Aorta (tissue), 5 donors: ENCODE measurements around the gene VSX1. TPM values are rescaled to one million over a fixed set of nuclear protein-coding genes. Genes with fewer than 3 reads are reported as not detected.

Source experiments
- ATAC-seq: fragments of 200-7000 bp; cut with Tn5 transposase; one replicate; pipeline ENCODE4 v1.9.1; 2022; ENCODE audit warnings: moderate library complexity; ENCODE audit not compliant: low FRiP score
- DNase-seq, 2 donors: peaks; one replicate each; pipeline ENCODE4 v3.0.0-alpha.2; 2020
- H3K27ac ChIP-seq, 2 donors: one replicate each; pipeline ENCODE4 v1.5.1; 2013; ENCODE audit warnings: low read length in 2 of 2, mild to moderate bottlenecking in 2 of 2, moderate library complexity in 2 of 2, control low read depth in 1 of 2, inconsistent platforms in 1 of 2, low read depth in 1 of 2
- H3K27me3 ChIP-seq, 2 donors: one replicate each; pipeline ENCODE4 v1.6.1; 2013; ENCODE audit warnings: control low read depth in 1 of 2, low read length in 1 of 2, mild to moderate bottlenecking in 1 of 2, moderate library complexity in 1 of 2; ENCODE audit not compliant: insufficient read depth in 2 of 2, control insufficient read depth in 1 of 2
- H3K36me3 ChIP-seq, 2 donors: one replicate each; pipeline ENCODE4 v1.6.1; 2013; ENCODE audit warnings: control low read depth in 1 of 2, low read length in 1 of 2, mild to moderate bottlenecking in 1 of 2; ENCODE audit not compliant: insufficient read depth in 2 of 2, control insufficient read depth in 1 of 2
- H3K4me1 ChIP-seq, 2 donors: one replicate each; pipeline ENCODE4 v1.6.1; 2013; ENCODE audit warnings: low read length in 2 of 2, control low read depth in 1 of 2, mild to moderate bottlenecking in 1 of 2, moderate library complexity in 1 of 2; ENCODE audit not compliant: insufficient read depth in 2 of 2, control insufficient read depth in 1 of 2
- H3K4me3 ChIP-seq, 2 donors: one replicate each; pipeline ENCODE4 v1.5.1; 2013; ENCODE audit warnings: low read length in 2 of 2, control low read depth in 1 of 2, mild to moderate bottlenecking in 1 of 2
- H3K9me3 ChIP-seq: one replicate; pipeline ENCODE4 v1.6.1; 2013; ENCODE audit warnings: mild to moderate bottlenecking, low read length; ENCODE audit not compliant: control insufficient read depth
- WGBS, 2 donors: extraction: QIAGEN DNeasy Blood & Tissue Kit; methylation state at CpG; one replicate each; pipeline ENCODE4 v1.1.7; 2013; 5-methylcytosine and 5-hydroxymethylcytosine counted together
- intact Hi-C, 2 donors: fragments of 100-400 bp; cut with DNase I; formaldehyde crosslinking; loops; one replicate each; pipeline versions ENCODE4 v1.14.2 to v1.15.0; 2022
- long read RNA-seq, 2 donors: library from polyadenylated mRNA; unstranded; transcript quantifications; one replicate each; pipeline ENCODE4 v2.0.0, GENCODE V29; 2020 to 2021
- polyA plus RNA-seq, 2 donors: library from polyadenylated mRNA; stranded (reverse); fragments of 200-250 nt; gene quantifications; one replicate each; pipeline ENCODE4 v1.2.3, GENCODE V29; 2013
- total RNA-seq, 2 donors: library from RNA; stranded (reverse); fragmentation: NEBNext Ultra II Directional; extraction: Animal tissue kit (Norgen Biotek cat#: 25700); gene quantifications; one replicate each; pipeline ENCODE4 v1.2.1, GENCODE V29; 2021
- donor health status: healthy with polysubstance abuse.
- donor health status: Bipolar disorder and iron deficiency.
- donor health status: DM: no; HTN: no; CAD: no.
- donor health status: DM: no; HTN: no; CAD: no.
- donor health status: DM: yes; HTN: yes; CAD: no.

VSX1 gene
- total RNA-seq, result not detected
- polyA plus RNA-seq, result not detected
- long read RNA-seq, donor 1, result 0 reads
- long read RNA-seq, donor 2, result 0 reads

DNA sequence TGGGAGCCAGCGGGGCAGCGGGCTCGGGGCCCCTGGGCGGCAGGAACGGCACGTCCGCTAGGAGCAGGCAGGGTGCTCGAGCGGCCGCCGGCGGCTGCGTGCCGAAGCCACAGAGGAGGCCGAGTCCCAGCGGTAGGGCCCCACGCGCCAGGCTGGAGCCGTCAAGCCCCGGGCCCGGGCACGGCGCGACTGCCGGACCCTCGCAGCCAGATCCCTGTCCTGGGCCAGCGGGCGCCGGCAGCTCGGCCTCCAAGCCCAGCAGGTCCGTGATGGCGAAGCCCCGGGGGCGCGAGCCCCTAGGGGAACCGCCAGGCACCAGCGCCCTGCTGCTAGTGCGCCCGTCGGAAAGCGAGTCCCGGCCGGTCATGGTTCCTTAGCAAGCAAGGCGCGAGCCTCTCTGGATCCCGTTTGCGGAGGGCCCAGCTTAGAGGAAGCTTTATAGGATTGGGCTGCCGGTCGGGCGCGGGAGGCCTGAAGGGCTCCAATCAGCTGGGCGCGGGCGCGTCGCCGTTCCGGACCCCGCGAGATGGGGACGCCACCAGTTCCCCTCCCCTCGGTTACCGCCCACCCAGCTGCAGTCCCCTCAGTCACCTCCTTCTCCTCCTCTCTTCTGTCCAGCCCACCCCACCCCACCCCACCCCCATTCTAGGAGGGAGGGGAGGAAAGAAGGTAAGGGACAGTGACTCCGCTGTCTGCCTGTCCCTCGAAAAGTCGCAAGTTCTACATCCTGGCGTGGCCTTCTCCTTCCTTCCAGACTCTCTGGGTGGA lies at the start of gene VSX1:
VSX1 (minus strand) TSS at position 412 of the 768 bp plus-strand sequence; CDS start at position 367, 45 bp downstream.
- H3K36me3 ChIP-seq, result no peaks in the 10 kb centered on the region
- no peak within 1 kb of the TSS for H3K27ac ChIP-seq
- no peaks in the 10 kb centered on the region for H3K4me1 ChIP-seq
- H3K9me3 ChIP-seq, result no peaks in the 10 kb centered on the region
- ATAC-seq, result no peak
- WGBS, 2 donors, result 4 to 5% methylated on average over 54 to 67 of the region's 67 CpGs
- no peak within 1 kb of the TSS for H3K4me3 ChIP-seq
- H3K27me3 ChIP-seq, result peaks cover 0 to 3% of the 10 kb centered on the region in 2 donors
- intact Hi-C loops, result no loop called here
- DNase-seq, result no peak

DNA sequence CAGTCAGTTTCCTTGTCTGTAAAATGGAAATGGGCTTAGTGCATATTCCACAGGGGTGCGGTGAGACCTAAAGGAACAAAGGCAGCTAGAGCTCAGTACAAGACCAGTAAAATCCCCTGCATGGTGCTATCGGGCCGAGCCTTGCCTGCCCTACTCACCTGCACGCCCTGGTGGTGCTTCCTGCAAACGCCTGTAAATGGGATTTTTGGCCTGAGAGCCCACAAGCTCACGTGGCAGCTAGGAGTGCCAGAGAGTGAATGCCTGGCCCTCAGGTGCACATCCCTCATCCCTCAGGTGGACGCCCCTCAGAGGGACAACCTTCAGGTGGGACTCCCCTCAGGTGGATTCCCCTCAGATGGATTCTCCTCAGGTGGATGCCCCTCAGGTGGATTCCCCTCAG lies 48.0 kb upstream of the VSX1 start:
- Histone ChIP-seq H3K27me3 (no peaks in the 10 kb centered on the region), H3K36me3 (no peaks in the 10 kb centered on the region), H3K27ac (no peak overlapping the region), H3K4me1 (no peaks in the 10 kb centered on the region), H3K4me3 (no peak overlapping the region), H3K9me3 (peaks cover 1% of the 10 kb centered on the region)
- DNase-seq (no peak), ATAC-seq (no peak)
- intact Hi-C loops, result no loop called here
- 81 to 85% methylated on average over 7 of the region's 7 CpGs for WGBS, 2 donors

DNA sequence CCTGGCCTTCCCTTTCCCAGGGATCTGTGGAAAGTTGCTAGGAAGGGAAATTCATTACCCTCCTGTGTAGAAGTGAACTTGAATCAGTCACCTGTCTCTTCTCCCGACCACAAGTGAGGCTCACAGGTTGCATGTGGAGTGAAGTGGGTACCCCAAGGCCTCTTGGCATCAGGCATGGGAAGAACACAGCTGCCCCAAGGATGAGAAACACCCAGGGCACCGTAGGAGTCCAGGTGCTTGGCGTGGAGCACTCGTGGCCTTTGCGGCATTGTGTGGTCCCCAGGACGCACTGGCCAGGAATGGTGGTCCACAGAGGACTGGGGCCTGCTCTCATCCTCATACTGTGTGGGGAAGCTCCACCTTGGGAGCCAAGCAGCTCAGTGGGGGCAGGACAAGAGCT lies 47.5 kb upstream of the VSX1 start:
- peaks cover 1% of the 10 kb centered on the region for H3K9me3 ChIP-seq
- no peaks in the 10 kb centered on the region for H3K4me1 ChIP-seq
- WGBS, 2 donors, result 93 to 94% methylated on average over 6 of the region's 6 CpGs
- no peaks in the 10 kb centered on the region for H3K36me3 ChIP-seq
- no peak overlapping the region for H3K27ac ChIP-seq
- no peak overlapping the region for H3K4me3 ChIP-seq
- H3K27me3 ChIP-seq, result no peaks in the 10 kb centered on the region
- DNase-seq, result no peak
- ATAC-seq, result no peak
- intact Hi-C loops, result no loop called here

DNA sequence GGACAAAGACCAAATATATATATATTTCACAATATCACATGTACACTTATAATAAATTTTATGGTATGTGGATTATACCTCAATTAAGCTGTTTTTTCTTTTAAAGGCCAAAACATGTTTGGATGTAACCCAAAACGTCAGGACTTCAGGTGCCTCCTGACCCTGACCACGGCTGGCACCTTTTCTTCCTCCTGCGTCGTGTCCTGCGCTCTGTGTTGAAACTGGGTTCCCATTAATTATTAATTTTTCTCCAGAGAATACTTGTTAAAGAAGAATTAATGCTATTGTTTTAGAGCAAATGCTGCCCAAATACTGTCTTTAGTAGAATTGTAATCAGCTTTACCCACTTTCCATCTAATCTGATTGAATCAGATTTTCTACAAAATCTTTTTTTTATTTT lies 46.7 kb upstream of the VSX1 start:
- H3K36me3 ChIP-seq, result no peaks in the 10 kb centered on the region
- 86 to 89% methylated on average over 5 of the region's 5 CpGs for WGBS, 2 donors
- peaks cover 1% of the 10 kb centered on the region for H3K9me3 ChIP-seq
- intact Hi-C loops, result no loop called here
- no peak for ATAC-seq
- H3K4me3 ChIP-seq, result no peak overlapping the region
- no peaks in the 10 kb centered on the region for H3K27me3 ChIP-seq
- no peaks in the 10 kb centered on the region for H3K4me1 ChIP-seq
- DNase-seq, result no peak
- H3K27ac ChIP-seq, result no peak overlapping the region

DNA sequence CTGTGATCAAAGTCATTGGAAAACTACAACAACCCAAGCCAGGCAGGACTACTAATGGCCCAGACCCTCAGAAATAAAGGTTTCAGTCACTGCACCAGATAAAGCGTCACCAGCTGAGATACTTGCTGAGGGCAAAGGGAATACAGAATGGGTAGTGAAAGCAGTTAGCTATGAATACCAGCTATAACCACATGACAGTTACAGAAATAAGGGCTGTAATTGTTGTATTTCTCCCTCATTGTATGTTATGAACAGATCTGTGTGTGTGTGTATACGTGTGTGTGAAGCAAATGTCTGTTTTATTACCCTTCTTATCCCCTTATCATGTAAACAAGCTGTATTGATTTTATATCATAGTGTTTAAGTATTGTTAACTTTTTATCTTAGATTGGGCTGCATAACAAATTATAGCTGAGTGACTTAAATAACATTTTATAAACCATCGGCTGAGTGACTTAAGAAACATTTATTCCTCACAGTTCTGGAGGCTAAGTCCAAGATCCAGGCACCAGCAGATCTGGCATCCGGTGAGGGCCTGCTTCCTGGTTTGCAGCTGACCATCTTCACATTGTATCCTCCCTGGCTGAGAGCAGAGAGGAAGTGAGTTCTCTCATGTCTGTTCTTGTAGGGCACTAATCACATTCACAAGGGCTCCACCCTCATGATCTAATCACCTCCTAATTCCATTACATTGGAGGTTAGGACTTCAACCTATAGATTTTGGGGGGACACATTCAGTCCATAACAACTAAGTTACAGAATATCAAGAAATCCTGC lies 46.0 kb upstream of the VSX1 start:
- Histone ChIP-seq H3K4me1 (no peaks in the 10 kb centered on the region), H3K27me3 (no peaks in the 10 kb centered on the region), H3K9me3 (peaks cover 1% of the 10 kb centered on the region), H3K4me3 (no peak overlapping the region), H3K27ac (no peak overlapping the region), H3K36me3 (no peaks in the 10 kb centered on the region)
- intact Hi-C loops, result no loop called here
- WGBS, 2 donors, result 90 to 91% methylated on average over 4 of the region's 4 CpGs
- DNase-seq (no peak), ATAC-seq (no peak)

DNA sequence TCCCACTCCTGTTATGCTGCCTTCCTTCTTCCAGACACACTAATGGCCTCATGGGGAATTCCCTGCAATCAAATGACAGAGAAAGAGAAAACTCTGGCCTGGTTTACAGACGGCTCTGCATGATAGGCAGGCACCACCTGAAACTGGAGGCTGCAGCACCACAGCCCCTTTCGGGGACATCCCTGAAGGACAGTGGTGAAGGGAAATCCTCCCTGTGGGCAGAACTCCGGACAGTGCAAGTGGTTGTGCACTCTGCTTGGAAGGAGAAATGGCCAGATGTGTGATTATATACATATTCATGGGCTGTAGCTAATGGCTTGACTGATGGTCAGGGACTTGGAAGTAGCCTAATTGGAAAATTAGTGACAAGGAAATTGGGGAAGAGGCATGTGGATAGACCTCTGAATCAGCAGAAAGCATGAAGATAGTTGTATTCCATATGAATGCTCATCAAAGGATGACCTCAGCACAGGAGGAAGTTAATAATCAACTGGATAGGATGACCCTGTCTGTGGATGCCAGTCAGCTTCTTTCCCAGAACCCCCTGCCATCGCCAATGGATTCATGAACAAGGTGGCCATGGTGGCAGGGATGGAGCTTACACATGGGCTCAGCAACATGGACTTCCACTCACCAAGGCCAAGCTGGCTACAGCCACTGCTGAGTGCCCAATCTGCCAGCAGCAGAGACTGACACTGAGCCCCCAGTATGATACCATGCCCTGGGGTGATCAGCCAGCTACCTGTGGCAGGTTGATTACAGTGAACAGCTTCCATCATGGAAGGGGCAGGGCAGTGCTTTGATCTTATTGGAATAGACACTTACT lies 44.5 kb upstream of the VSX1 start:
- intact Hi-C loops, result no loop called here
- Histone ChIP-seq H3K4me3 (no peak overlapping the region), H3K4me1 (no peaks in the 10 kb centered on the region), H3K9me3 (peaks cover 1% of the 10 kb centered on the region), H3K27ac (no peak overlapping the region), H3K36me3 (no peaks in the 10 kb centered on the region), H3K27me3 (no peaks in the 10 kb centered on the region)
- DNase-seq (no peak), ATAC-seq (no peak)
- WGBS, 2 donors, result 86 to 93% methylated on average over 4 of the region's 4 CpGs

DNA sequence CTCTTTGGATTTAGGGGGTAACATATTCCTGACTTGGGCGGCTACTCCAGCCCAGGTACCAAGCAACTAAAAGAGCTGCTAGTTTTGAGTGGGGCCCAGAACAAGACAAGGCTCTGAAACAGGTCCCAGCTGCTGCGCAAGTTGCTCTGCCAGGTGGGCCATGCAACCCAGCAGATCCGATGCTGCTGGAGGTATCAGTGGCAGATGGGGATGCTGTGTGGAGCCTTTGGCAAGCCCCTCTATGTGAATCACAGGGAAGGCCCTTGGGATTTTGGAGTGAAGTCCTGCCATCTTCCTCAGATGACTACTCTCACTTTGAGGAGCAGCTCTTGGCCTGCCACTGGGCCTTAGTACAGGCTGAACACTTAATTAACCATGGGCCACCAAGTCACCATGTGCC lies 43.7 kb upstream of the VSX1 start:
- 95 to 98% methylated on average over 3 of the region's 3 CpGs for WGBS, 2 donors
- Histone ChIP-seq H3K36me3 (no peaks in the 10 kb centered on the region), H3K9me3 (peaks cover 1% of the 10 kb centered on the region), H3K27me3 (no peaks in the 10 kb centered on the region), H3K4me1 (no peaks in the 10 kb centered on the region), H3K4me3 (no peak overlapping the region), H3K27ac (no peak overlapping the region)
- no peak for ATAC-seq
- no peak for DNase-seq
- intact Hi-C loops, result no loop called here

DNA sequence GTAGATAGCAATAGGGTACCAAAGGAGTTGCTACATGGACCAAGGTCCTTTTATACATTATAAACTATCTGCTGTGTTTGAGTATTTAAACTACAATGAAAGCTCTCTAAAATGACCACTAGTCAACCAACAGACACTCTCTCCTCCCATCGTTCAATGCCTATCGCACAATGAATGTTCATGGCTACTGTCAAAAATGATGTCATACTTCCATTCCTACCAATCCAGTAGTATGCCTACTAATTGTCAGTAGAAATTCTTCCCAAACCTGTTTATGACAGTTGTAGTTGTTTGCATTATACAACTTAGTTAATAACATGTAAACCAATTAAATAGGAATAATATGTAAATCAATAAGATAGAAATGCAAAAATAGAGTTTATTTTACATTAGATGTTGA lies 39.0 kb upstream of the VSX1 start:
- H3K27ac ChIP-seq, result no peak overlapping the region
- 63 to 96% methylated on average over 2 of the region's 2 CpGs for WGBS, 2 donors
- no peaks in the 10 kb centered on the region for H3K27me3 ChIP-seq
- no peak overlapping the region for H3K4me3 ChIP-seq
- H3K9me3 ChIP-seq, result no peaks in the 10 kb centered on the region
- no peaks in the 10 kb centered on the region for H3K36me3 ChIP-seq
- ATAC-seq, result no peak
- H3K4me1 ChIP-seq, result no peaks in the 10 kb centered on the region
- intact Hi-C loops, result no loop called here
- no peak for DNase-seq
